NCI-H82 treated with DMSO at 0.1 percent for 48 hours (cell line): ENCODE data around the gene ZNF837.

Experiments
- DNase-seq: peaks from one replicate; lab custom pipeline; 2025; ENCODE audit not compliant: unreplicated experiment; lab: John Stamatoyannopoulos, UW

The ZNF837 gene

DNA sequence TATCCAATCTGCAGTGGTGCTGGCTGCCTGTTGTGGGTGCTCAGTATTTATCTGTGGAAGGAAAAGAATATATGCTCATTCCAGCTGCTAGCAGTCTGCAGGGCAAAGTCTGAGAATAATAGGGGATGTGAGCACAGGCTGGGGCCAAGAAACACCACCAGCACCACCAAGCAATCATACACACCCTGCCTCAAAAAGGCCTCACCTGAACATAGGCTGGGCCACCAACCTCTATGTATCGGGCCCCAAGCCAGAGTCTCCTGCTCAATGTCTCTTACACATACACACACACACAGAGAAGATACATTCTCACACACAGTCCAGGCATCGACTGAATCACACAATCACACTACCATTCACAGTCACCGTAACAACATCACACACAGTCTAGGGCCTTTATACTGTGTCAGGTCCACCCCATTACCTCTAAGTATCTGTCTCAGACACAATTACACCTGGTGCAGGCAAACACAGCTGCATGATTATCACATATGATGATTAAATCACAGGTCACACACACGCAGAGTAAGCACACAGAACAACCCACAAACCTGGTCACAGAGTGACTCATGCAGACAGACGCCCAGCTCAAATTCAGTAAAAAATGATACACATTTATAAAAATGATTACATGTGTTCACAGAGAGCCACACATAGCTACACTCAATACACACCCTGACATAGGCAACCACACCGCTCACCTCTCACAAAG, 55.4 kb downstream of the ZNF837 start:
- no peak for DNase-seq

DNA sequence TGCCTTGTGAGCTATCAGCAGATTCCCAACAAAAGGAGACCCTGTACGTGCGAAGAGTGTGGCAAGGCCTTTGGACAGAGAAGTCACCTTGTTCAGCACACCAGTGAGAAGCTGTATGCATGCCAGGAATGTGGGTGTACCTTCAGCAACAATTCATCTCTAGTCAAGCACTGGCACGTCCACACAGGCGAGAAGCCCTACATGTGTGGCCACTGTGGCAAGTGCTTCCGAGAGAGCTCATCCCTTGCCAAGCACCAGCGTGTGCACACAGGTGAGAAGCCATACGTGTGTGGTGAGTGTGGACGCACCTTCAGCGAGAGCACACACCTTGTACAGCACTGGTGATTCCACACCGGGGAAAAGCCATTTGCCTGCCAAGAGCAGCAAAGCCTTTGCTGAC, 61.6 kb downstream of the ZNF837 start:
- DNase-seq, result no peak

DNA sequence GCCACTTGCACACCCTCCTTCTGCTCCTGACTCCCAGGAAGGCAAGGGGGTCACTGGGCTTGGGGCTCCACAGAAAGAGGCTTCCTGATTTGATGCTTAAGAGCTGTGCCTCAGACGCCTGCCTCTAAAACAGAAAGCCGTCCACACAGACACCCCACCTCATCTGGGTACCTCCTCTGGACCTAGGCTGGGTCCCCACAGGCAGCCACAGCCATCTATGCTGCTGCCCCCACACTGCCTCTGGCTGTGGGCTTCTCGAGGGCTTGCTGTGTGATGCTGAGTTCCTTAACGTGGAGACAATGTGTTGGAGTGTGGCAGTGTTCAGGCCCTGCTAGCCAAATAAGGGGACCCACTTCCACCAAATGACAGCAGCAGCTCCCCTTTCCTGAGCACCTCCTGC, 62.5 kb downstream of the ZNF837 start:
- no peak for DNase-seq
